Measurements from ENCODE around the gene CNN2. TPM values are rescaled to one million over a fixed set of nuclear protein-coding genes. Genes with fewer than 3 reads are reported as not detected.
A peak's percentile ranks its signal among the peaks of the same experiment; 100 is the strongest.

CNN2 gene
- total and polyA plus RNA-seq, 2 of the 13 experiments (the other 11 are each of a cell fraction or from before 2014, with no cell fraction given), result 63.6 to 70.0 TPM

DNA sequence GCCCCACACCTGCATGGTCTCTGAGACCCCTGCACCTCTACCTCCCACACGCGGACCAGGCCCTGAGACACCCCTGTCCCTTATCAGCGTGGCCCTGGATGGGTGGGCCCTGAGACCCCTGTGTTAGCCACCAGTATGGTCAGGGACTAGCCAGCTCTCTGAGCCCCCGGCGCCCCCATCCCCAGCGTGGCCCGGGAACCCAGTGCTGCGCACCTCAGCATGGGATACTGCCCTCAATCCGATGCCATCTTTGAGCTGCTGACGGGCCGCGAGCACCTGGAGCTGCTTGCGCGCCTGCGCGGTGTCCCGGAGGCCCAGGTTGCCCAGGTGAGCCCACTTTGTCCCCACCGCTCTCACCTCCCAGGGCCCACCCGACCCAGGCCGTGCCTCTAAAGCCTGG lies 35.6 kb downstream of the CNN2 start:
- Histone ChIP-seq H3K9me3 (ENCODE audit: low read length) (no peaks in the 10 kb centered on the region), H3K27me3 (ENCODE audit: control insufficient read depth in 1 of 2, insufficient read depth in 2 of 2, low read length in 2 of 2) (no peaks in the 10 kb centered on the region; a peak in 1 of 5 replicates), H4K20me1 (ENCODE audit: insufficient read depth, low read length) (no peaks in the 10 kb centered on the region), H3K36me3 (replicated peaks in 1 of 2; ENCODE audit: control insufficient read depth in 1 of 2, insufficient read depth in 2 of 2, low read length in 2 of 2) (peaks cover 5 to 8% of the 10 kb centered on the region in 2 experiments; a peak in 3 of 5 replicates), H3K4me2 (ENCODE audit: low read depth, low read length) (no peak overlapping the region), H3K4me3 (replicated peaks in 1 of 3; ENCODE audit: insufficient read depth in 1 of 3, low read depth in 2 of 3, low read length in 3 of 3) (no peak overlapping the region), H2AFZ (ENCODE audit: low read length) (no peak overlapping the region), H3K4me1 (ENCODE audit: insufficient read depth, low read length) (peaks cover 29% of the 10 kb centered on the region), H3K9ac (ENCODE audit: insufficient read depth, low read depth, low read length) (no peak overlapping the region), H3K79me2 (ENCODE audit: insufficient read depth, low read length) (no peaks in the 10 kb centered on the region), H3K27ac (ENCODE audit: extremely low read length, insufficient read depth, low read length) (no peak overlapping the region)
- ChIA-PET POLR2A (no interaction called here), CTCF (ENCODE audit: low intra/inter-chr PET ratio, low total read pairs) (no interaction called here)
- intact Hi-C loops (cut with micrococcal nuclease; ENCODE audit: unreplicated experiment) (no loop called here), in situ Hi-C loops (cut with HindIII; ENCODE audit: extremely low pct_ligation_motif_present, low pct_unique_long_range_greater_than_20kb) (no loop called here)
- ATAC-seq (no peak), DNase-seq (ENCODE audit: low spot score) (no peak), FAIRE-seq (no peak)
- WGBS (ENCODE audit: low lambda C conversion rate), result 100% methylated on average over 11 of the region's 20 CpGs
- BruUV-seq (replicated peaks), result no TSS peak
- TF ChIP-seq ZFX (CRISPR knock-in tag; IDR thresholded peaks at IDR 0.05; ENCODE audit: low read depth), result no peak
- TF ChIP-seq RCOR2 (CRISPR knock-in tag; IDR thresholded peaks at IDR 0.05), result no peak
- peak; percentile 55; the same call in 1 of the 2 replicates for TF ChIP-seq RBFOX2 (IDR thresholded peaks at IDR 0.05; ENCODE audit: low read depth, low read length)
- no peak for TF ChIP-seq GATAD1 (CRISPR knock-in tag; IDR thresholded peaks at IDR 0.05)
- TF ChIP-seq HOXA5 (CRISPR knock-in tag; IDR thresholded peaks at IDR 0.05), result no peak
- TF ChIP-seq ERF (CRISPR knock-in tag; IDR thresholded peaks at IDR 0.05), result no peak
- TF ChIP-seq ZEB1 (IDR thresholded peaks at IDR 0.05; ENCODE audit: insufficient replicate concordance, low read depth), result no peak
- TF ChIP-seq ZNF326 (CRISPR knock-in tag; IDR thresholded peaks at IDR 0.05; ENCODE audit: borderline replicate concordance), result no peak
- peak in 1 of 2 experiments; percentile 17; a peak in 1 of 4 replicates for TF ChIP-seq POLR2A (IDR thresholded peaks at IDR 0.05; ENCODE audit: insufficient read depth in 1 of 2, low read depth in 2 of 2, low read length in 2 of 2)
- TF ChIP-seq, protein P1, sequence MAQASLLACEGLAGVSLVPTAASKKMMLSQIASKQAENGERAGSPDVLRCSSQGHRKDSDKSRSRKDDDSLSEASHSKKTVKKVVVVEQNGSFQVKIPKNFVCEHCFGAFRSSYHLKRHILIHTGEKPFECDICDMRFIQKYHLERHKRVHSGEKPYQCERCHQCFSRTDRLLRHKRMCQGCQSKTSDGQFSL (CRISPR knock-in tag; IDR thresholded peaks at IDR 0.05), result no peak
- no peak for TF ChIP-seq ATM (IDR thresholded peaks at IDR 0.05; ENCODE audit: borderline replicate concordance)
- TF ChIP-seq, protein P2, sequence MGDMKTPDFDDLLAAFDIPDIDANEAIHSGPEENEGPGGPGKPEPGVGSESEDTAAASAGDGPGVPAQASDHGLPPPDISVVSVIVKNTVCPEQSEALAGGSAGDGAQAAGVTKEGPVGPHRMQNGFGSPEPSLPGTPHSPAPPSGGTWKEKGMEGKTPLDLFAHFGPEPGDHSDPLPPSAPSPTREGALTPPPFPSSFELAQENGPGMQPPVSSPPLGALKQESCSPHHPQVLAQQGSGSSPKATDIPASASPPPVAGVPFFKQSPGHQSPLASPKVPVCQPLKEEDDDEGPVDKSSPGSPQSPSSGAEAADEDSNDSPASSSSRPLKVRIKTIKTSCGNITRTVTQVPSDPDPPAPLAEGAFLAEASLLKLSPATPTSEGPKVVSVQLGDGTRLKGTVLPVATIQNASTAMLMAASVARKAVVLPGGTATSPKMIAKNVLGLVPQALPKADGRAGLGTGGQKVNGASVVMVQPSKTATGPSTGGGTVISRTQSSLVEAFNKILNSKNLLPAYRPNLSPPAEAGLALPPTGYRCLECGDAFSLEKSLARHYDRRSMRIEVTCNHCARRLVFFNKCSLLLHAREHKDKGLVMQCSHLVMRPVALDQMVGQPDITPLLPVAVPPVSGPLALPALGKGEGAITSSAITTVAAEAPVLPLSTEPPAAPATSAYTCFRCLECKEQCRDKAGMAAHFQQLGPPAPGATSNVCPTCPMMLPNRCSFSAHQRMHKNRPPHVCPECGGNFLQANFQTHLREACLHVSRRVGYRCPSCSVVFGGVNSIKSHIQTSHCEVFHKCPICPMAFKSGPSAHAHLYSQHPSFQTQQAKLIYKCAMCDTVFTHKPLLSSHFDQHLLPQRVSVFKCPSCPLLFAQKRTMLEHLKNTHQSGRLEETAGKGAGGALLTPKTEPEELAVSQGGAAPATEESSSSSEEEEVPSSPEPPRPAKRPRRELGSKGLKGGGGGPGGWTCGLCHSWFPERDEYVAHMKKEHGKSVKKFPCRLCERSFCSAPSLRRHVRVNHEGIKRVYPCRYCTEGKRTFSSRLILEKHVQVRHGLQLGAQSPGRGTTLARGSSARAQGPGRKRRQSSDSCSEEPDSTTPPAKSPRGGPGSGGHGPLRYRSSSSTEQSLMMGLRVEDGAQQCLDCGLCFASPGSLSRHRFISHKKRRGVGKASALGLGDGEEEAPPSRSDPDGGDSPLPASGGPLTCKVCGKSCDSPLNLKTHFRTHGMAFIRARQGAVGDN (CRISPR knock-in tag; IDR thresholded peaks at IDR 0.05), result 0 out of 2 replicates have a peak, but pooled peaks have one; percentile 16
- TF ChIP-seq MXI1 (IDR thresholded peaks at IDR 0.05; ENCODE audit: borderline replicate concordance, low read depth, low read length), result no peak
- no peak for TF ChIP-seq RFXAP (CRISPR knock-in tag; IDR thresholded peaks at IDR 0.05; ENCODE audit: borderline replicate concordance)
- TF ChIP-seq, protein P3, sequence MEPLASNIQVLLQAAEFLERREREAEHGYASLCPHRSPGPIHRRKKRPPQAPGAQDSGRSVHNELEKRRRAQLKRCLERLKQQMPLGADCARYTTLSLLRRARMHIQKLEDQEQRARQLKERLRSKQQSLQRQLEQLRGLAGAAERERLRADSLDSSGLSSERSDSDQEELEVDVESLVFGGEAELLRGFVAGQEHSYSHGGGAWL (CRISPR knock-in tag; IDR thresholded peaks at IDR 0.05), result no peak
- TF ChIP-seq JDP2 (CRISPR knock-in tag; IDR thresholded peaks at IDR 0.05; ENCODE audit: borderline replicate concordance), result no peak
- no peak for TF ChIP-seq TCF12 (IDR thresholded peaks at IDR 0.05)
- TF ChIP-seq TCF12 (CRISPR knock-in tag; IDR thresholded peaks at IDR 0.05), result no peak
- no peak for TF ChIP-seq TAF1 (CRISPR knock-in tag; IDR thresholded peaks at IDR 0.05)
- TF ChIP-seq MAF1 (CRISPR knock-in tag; IDR thresholded peaks at IDR 0.05; ENCODE audit: borderline replicate concordance), result no peak
- TF ChIP-seq, protein P4, sequence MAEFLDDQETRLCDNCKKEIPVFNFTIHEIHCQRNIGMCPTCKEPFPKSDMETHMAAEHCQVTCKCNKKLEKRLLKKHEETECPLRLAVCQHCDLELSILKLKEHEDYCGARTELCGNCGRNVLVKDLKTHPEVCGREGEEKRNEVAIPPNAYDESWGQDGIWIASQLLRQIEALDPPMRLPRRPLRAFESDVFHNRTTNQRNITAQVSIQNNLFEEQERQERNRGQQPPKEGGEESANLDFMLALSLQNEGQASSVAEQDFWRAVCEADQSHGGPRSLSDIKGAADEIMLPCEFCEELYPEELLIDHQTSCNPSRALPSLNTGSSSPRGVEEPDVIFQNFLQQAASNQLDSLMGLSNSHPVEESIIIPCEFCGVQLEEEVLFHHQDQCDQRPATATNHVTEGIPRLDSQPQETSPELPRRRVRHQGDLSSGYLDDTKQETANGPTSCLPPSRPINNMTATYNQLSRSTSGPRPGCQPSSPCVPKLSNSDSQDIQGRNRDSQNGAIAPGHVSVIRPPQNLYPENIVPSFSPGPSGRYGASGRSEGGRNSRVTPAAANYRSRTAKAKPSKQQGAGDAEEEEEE (CRISPR knock-in tag; IDR thresholded peaks at IDR 0.05; ENCODE audit: borderline replicate concordance), result no peak
- TF ChIP-seq NCOA5 (CRISPR knock-in tag; IDR thresholded peaks at IDR 0.05), result no peak

Measured in HepG2 (cell line).